GM18517 (cell line): Measurements from ENCODE around the gene NEURL1B.

ENCODE experiments used
- ATAC-seq: cut with Tn5 transposase; IDR thresholded peaks from one replicate; pipeline ENCODE4 v1.9.1; 2021; ENCODE audit warnings: mild to moderate bottlenecking, moderate library complexity; ENCODE audit not compliant: unreplicated experiment

Gene NEURL1B

DNA sequence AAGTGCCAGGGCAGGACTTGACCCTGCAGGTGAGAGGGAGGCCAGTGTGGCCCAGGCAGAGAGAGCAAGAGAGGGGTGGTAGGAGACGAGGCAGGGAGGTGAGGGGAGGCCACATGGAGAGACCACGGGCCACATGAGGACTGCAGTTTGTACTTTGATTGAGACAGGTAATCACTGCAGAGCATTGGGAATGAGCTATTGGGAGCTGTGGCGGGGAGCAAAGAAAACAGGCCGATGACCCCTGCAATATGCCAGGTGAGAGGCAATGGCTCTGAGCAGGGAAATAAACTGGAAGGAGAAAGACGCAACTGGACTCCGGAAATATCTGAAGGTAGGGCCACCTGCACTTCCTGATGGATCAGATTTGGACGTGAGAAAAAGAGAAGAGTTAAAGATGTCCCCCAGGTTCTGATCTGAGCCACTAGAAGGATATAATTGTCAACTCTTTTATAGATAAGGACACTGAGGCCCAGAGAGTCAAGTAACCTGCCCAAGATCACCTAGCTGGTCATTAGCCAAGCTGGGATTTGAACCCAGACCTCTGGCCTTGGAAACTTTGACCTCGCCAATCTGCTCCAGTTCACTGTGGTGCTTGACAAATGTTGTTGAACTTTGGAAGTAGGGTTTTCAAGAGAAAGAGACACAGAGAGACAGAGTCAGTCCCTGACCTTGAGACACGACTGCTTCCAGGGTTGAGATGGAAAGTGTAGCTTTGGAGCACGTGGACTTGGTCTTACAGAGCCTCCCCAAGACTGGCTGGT is 87.6 kb downstream of the NEURL1B start:
- no peak for ATAC-seq

DNA sequence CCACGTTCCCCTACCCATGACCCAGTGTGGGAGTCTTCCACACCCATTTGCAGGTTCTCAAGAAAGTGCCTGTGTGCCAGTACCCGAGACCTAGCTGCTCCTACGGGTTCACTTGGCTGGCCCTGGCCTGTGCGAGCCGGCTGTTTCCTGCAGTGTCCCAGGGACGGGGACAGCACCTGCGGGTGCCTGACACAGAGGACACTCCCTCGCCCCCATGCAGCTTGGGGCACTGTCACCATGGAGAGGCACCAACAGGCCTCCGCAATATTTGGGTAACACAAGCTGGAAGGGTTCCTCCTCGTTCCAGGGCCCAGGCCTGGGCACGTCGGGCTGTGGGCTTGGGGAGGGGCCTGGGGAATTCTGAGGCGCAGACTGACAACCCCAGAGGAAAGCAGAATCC is 88.5 kb downstream of the NEURL1B start:
- no peak for ATAC-seq

DNA sequence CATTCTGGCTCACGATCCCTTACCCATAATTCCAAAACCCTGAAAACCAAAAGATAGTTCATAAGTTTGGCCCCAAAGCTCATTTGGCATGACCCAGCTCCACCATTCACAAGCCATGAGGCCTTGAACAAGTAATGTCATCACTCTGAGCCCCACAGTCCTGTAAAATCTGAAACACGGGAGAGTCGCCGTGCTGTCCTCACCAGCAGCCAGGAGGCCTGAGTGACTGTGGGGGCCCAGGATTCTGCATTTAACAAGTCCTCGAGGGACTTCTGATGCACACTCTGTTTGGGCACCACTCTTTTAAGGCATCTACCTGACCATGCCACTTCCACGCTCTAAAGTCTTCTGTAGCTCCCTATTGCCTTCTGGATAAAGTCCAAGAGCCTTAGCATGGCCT is 89.2 kb downstream of the NEURL1B start:
- ATAC-seq: no peak

DNA sequence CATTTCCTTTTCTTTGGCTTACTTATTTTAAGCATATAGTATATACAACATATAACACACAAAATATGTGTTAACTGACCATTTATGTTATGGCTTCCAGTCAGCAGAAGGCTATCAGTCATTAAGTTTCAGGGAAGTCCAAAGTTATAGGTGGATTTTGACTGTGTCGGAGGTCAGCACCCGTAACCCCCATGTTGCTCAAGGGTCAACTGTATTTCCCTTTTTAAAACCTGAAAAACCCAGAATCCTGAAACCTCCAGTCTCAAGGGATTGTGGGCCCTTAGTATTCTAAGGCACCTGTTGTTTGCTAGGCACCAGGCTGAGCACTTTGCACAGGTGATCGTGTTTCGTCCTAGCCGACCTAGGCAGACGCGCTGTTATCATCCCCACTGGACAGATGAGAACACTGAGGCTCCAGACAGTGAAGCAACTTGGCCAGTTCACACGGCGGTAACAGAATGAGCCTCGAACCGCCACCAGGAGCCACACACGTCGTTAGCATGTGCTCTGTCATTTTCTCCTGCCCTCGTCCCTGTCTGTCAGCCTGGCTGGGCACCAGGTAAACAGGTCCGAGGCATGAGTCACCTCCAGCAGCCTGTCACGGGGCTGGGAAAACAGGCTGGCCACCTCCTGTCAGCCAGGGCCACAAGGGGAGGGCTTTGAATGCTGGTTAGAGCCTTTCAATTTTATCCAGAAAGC is 90.1 kb downstream of the NEURL1B start:
- no peak for ATAC-seq

DNA sequence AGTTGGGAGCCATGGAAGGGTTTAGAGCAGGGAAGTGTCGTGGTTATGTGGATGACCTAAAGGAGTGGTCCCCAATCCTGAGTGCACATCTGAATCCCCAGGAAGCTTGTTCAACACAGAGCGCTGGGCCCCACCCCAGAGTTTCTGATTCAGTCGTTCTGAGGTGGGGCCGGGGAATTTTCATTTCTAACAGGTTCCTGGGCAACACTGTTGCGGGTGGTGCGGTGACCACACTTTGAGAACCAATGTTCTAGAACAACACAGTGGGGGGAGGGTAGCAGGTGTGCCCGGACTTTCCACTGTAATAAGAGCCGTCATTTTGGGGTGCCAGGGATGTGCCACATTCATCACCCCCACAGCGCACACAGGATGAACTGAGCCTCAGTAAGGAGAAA is 90.6 kb downstream of the NEURL1B start:
- no peak for ATAC-seq

DNA sequence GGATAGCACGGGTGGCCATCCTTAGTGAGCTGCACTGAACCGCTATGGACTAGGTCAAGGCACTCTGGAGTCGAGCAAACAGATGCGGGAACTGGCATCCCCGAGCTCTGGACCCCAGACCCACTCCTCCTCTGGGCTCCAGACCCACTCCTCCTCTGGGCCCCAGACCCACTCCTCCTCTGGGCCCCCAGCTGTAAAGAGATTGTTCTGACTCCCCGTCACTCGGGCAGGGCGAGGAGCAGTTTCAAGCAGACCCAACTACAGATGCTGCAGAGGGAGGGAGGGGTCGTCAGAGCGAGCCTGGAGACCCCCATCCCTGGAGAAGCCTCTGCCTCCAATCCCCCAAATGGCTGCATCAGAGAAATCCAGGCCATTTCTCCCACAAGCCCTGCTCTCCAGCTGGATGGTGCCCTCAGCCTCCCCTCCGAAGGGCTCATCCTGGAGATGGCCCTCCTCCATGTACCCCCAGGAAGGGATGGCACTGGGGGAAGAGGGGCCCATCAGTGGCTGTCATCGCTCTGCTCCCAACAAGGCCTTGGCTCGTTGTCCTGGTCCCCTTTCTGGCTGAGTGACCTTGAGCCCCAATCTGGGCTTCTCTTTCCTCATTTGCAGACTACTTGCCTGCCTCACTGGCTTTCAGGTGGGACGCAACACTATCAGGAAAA is 91.3 kb downstream of the NEURL1B start:
- ATAC-seq: no peak

DNA sequence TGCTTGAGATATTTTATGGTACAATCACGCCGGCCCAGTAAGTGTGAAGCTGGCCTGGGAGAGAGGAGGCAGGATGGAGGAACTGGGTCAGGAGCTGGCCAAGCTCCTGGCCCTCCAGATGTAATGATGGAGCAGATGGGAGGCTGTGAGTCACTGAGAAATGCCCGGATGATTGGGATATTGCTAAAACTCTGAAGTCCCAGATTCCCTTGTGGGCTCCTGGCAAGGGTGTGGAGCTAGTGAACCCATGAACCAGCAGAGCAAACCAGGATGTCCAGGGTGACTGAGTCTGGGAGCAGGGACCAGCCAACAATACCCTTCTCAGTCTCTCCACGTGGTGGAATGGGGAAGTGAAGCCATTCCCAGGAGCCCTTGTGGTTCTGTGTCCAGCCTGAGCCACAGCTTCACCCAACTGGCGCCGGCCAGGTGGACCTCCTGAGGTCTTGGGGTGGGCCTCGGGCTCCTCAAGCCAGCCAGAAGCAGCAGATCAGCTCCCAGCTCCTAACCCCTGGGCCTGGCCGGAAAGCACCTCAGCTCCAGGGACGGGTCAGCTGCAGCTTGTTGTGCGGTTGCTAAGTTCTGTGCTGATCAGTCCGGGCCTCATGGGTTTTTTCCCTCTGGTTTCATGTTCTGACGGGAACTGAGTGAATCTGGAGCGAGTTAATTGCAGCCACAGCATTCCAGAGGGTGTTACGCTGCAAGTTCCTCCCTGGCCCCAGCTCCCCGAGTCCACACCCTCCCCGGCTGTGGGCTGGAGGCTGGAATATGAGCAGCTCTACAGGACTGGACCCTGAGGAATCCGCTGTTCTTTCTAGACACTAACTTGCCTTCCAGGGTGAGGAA is 92.3 kb downstream of the NEURL1B start:
- no peak for ATAC-seq

DNA sequence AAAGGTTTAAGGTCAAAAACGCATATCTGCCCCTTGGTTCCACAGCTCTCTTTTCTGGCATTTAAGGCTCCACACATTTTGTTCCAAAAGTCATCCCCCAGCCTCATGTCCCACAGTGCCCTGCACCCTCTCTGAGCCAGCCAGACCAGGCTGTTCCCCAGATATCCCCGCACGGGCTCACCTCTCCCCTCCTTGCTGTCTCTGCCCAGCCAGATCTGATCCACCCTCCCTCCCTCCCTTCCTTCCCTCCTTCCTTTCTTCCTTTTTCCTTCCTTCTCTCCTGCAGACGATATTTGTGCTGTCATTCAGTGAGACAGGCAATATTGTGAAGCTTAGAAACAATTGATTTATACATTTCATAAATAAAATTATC is 92.9 kb downstream of the NEURL1B start:
- no peak for ATAC-seq

DNA sequence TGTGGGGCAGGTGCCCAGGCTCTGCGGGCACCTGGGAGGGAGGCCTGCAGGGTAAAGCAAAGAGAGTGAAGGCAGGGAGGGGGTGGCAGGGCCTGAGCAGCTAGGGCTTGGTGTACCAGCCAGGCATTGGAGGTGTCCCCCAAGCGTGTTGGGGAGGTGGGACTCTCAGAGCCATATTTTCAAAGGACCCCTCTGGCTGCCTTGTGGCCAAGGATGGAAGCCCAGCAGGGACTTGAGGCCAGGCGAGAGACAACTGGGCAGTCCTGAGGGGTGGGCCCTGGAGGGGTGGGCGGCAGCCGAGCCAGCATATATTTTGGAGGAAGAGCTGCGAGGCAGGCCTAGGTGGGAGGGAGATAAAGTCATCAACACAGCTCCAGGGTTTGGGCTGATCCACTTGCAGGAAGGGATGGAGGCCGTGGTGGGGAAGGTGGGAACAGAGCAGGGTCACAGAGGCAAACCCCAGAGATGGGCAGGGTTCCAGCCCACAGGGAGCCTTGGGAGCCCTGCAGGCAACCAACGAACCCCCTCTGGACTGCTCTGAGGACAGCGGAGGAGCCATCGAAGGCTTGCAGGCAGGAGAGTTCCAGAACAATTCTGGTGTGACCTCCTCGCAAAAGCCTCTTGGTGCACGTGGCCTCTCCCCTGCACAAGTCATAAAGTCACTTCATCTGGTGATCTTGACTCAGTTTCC is 94.2 kb downstream of the NEURL1B start:
- ATAC-seq: no peak

DNA sequence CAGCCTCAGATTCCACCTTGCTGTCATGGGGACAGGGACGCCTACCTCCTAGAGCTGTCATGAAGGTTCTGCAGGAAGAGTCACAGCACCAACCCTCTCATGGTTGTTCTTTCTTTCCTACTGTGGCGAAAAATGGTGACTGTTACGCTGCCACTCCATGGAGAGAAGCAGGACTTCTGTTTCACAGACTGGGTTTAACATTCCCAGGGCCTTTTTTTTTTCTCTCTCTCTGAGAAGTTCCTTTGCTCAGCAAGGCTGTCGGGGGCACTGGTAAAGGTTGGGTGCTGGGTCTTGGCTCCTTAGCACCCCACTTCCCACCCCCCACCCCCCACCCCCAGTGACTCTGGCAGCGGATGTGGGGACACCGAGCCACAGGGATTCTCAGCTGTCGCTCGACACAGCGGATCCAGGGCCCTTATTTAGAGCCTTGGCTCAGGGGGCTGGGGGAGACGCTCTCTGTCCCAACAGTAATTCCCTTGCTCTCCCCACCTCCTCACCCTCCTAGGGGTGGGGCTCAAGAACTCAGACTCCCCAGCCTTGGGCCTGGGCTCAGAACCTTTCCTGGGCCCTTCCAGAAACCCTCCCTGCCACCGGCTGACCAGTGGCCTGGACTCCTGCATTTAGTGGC is 95.6 kb downstream of the NEURL1B start:
- ATAC-seq: no peak

DNA sequence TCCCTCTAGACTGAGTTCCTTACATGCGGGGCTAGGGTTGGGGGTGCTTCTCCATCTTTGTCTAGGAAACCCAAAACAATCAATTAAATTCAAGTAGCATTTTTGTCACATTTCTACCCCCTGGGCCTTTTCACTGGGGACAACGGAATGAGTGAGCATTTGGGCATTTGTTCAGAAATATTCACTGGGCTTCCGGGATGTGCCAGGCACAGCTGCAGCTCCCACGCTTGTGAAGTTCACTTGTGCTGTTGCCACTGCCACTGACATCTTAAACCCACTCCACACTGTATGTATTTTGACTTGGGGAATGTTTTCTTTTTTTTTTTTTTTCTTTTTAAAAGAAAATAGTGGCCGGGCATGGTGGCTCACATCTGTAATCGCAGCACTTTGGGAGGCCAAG is 98.3 kb downstream of the NEURL1B start:
- no peak for ATAC-seq

DNA sequence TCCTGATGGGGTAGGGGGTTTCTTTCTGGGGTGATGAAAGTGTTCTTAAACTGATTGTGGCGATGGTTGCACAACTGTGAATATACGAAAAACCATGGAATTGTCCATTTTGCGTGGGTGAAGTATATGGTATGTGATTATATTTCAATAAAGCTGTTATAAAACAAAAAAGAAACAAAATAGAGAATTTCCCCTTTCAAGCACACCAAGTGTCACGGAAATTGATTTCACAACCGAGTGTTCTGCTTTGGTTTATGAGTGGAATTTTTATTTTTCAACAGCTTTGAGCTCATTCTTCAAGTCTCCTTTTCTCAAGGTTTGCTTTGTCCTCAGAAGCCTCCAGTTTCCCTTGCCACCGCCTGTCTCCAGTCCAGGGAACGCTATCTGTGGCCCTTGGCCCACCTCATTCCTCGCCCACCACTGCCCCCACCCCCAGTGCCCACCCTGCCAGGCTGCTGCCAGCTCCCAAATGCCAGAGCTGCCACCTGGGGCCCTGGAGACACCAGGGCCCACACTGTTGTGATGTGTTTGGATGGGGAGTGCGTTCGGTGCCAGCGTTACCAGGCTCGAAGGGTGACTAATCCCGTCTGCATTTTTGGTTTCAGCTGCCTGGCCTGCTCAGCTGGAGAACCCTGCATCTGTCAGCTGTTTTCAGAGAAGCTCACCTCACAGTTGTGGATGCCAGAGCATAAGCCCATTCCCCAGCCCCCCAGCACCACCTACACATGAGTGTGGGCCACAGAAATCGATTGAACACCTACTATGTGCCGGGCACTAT is 99.6 kb downstream of the NEURL1B start:
- no peak for ATAC-seq
